HFF-Myc (cell line): ENCODE measurements around the gene NOCT.

ENCODE experiments used
- DNase-seq: peaks from one replicate; pipeline ENCODE4 v3.0.0-alpha.2; 2011; ENCODE audit warnings: low read depth; ENCODE audit errors: extremely low read depth
- H3K4me3 ChIP-seq: replicated peaks from 2 replicates; pipeline ENCODE4 v1.5.1; 2011; ENCODE audit warnings: low read depth, mild to moderate bottlenecking, control low read depth, low read length
- CTCF ChIP-seq: IDR thresholded peaks from 2 replicates; pipeline ENCODE4 v1.5.1; 2012; ENCODE audit warnings: mild to moderate bottlenecking, low read depth, low read length, control low read depth; ENCODE audit errors: missing control alignments

Gene NOCT

GRCh38 chr4:139084804-139085093 lies 69.2 kb downstream of the NOCT start:
- TF ChIP-seq CTCF, result no peak
- no peak for DNase-seq
- peak overlapping the region; percentile 94 for H3K4me3 ChIP-seq

- peak overlapping the region; percentile 94; the same call in 1 of the 2 replicates for H3K4me3 ChIP-seq
- peak; percentile 10 for TF ChIP-seq CTCF
- DNase-seq, result no peak
Measured at GRCh38 chr4:139085141-139085540, 69.6 kb downstream of the NOCT start.

- no peak for TF ChIP-seq CTCF
- no peak for DNase-seq
- H3K4me3 ChIP-seq, result no peak overlapping the region
Measured at GRCh38 chr4:139092271-139092670, 76.7 kb downstream of the NOCT start.
